HG02763 (cell line): ENCODE measurements around the gene SQSTM1.
A peak's percentile ranks its signal among the peaks of the same experiment; 100 is the strongest.
"Not testable (repeated sequence)": the region's sequence is repeated elsewhere in the genome, so short reads cannot be mapped to it uniquely, and the experiment has no call there.

Experiments used
- ATAC-seq: cut with Tn5 transposase; IDR thresholded peaks from one replicate; pipeline ENCODE4 v1.9.1; 2021; ENCODE audit warnings: mild to moderate bottlenecking, moderate library complexity; ENCODE audit not compliant: unreplicated experiment

The SQSTM1 gene

DNA sequence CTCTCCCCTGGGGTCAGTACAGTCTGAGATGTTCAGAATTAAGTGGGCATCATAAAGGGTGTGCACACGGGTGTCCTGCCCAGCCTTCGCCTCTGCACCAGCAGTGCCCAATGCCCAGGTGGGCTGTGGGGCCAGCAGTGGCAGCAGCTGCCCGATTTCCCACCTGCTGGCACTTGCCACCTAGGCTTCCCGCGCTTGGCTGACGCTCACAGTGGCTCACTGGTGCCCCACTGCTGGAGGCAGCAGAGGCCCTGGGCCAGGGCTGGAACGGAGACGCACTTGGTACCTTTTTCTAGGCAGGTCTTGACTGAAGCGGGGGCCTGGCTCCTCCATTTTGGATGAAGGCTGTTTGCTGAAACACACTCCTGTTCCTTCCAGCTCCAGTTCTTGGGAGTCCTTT is 20.9 kb downstream of the SQSTM1 start:
- ATAC-seq, result no peak

DNA sequence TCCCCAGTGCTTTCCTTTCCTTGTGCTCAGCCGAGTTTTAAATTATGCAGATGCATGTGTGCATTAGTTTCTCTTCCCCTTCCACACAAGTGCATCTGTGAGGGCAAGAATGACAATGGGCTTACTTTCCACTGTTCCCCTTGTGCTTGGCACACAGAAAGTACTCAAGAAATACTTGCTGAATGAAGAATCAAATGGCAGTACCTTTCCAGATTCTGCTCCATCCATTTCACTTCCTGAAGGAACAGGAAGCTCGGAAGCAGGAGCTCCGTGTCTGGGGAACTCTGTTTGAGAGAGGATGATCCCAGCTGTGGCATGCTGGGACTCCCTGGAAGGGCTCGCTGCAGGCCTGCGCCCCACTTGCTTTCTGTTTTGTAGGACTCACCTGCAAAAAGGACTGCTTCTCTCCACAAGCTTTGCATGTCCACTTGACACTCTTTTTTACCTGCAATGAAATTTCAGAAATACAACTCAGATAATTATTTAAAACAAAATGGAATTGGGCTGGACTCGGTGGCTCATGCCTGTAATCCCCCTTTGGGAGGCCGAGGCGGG is 32.4 kb downstream of the SQSTM1 start:
- peak; percentile 81 for ATAC-seq

DNA sequence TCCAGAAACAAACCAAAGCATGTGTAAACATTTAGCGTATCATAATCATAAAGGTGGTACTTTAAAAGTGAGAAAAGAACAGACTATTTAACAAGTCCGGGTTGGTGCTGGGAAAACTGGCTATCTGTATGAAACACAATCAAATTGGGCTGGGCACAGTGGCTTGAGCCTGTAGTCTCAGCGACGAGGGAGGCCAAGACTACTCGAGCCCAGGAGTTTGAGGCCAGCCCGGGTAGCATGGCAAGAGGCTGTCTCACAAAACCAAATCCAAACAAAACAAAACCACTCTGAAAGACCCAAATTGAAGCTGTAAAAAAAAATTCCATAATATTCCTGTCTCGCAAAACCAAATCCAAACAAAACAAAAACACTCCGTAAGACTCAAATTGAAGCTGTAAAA is 33.7 kb downstream of the SQSTM1 start:
- no peak for ATAC-seq

DNA sequence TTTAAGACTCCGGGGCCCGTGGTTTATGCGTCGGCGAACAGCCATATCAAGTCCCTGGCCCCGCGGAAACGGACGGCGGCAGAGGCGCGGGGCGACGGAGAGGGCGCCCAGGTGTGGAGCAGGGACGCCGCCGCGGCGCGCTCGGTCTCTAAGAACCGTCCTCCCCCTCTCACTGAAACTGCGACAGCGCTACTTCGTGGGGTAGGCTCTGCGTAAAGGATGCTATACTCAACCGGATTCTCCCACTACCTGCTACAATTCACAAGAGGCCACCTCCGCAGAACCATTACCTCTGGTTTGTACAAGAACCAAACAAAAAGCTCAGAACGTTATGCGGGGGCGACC is 37.5 kb downstream of the SQSTM1 start:
- ATAC-seq, result peak; percentile 33

DNA sequence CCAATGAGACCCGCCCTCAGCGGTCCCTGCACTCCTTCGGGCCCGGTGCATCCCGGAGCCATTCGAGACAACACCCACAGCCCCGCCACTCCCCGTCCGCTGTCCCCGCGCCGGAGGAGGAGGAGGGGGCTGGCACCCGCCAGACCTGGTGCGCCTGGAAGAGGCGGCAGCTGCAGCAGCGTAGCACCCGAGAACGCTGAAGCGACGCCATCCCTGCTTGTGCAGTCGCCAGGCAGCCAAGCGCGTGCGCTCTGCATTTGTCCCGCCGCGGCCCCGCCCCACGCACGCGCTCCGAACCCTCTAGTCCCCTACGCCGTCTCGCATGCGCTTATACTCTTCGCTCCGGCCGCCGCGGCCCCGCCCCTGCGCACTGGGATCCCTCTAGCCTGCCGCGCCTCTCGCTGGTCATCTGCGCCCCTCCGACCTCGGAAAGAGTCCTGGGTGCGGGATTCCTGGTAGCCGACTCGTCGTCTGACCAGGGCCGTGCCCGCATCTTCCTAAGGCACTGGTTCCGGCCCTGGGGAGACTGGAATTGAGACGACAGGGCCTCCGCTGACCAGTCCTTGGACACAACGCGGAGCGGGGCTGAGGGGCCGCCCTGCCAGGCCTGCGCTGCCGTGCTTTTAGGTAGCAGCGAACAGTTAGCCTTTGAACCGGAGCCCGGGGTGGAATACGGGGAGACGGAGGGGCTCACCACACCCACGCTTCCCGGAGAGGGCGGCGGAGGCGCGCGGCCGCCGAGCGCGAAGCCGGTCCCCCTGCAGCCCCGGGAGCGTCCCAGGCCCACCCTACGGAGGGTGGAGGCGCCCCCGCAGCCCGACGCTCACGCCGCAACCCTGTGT is 38.1 kb downstream of the SQSTM1 start, which contains the start of gene MRNIP:
TSS of gene MRNIP (minus strand) at position 232 of the 842 bp plus-strand sequence. CDS start at position 211, 21 bp downstream.
- peak; percentile 96 for ATAC-seq

DNA sequence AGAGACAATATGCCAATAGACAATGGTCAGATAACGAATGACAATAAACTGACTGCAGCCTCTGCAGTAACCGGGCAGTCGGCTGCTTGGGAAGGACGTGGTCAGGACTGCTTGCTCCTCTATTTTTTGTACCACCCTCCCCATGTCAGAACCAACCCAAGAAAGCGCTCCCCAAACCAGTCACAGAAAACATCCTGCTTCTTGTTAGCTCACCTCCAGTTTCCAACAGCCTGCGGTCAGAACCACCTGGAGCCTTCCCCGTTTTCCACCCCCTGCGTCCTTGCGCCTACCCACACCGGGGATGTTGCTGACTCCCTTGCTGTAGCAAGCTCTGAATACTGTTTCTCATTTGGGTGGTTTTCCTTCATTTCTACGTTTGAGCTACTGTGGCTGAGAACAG is 39.6 kb downstream of the SQSTM1 start:
- ATAC-seq, result no peak

DNA sequence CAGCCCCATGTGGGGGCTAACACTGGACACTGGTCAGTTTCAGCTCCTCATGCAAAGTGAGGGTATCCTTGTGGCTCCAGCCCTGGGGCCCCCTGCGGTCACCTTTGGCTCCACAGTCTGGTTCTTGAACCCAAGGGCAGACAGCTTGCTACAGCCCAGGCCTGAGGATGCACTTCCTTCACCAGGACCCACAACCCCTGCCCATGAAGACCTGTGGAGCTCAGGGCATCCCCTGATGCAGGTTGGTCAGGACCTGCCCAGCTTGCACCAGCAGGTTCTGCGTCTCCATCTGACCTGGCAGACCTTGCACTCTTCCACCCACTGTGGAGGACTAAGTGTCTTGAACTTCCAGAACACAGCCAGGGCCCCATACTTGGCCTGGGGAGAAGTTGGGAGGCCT is 41.6 kb downstream of the SQSTM1 start:
- ATAC-seq, result no peak

DNA sequence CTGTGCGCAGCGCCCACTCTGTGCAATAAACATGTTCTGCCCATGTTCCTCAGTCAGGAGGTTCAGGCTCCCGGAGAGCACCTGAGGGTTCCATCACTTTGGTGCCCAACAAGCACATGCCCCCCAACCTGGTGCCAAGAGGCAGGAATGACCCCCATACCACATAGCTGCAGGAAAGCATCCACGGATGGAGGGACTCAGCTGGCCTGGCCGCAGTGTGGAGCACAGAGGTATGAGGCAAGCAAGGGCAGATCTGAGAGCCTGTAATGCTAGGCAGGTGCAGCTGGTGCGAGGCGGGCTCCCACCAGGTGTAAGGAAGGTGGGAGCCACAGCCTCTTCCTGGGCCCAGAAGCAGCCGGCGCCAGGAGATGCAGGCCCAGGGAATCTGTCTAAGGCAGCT is 42.2 kb downstream of the SQSTM1 start:
- no peak for ATAC-seq

DNA sequence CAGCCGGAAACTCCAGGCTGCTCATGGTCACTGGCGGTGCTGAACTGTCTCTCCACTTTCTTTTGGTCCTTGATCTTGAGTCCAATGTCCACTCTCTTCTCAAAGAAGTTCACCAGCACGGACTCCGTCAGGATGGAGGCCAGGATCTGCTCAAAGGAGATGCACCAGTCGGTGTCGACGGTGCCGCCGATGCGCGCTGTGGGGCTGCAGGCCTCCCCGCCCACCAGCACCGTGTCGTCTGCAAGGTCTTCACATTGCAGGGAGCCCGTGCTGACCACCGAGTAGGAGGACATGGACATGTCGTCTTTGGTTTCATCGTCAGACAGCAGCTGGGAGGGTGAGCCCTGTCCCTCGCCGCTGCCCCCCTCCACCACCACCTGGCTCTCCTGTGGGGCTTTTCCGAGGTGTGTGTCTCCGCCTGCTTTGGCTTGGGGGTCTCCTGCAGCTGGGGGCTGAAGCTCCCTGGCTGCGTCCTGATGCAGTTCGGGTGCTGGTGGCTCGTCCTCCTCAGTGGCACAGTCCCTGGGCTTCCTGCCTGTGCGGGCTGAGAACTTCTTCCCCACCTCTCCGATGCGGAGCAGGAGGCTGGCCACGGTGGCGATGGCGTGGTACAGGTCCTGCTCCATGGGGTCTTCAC is 42.9 kb downstream of the SQSTM1 start:
- no peak for ATAC-seq

DNA sequence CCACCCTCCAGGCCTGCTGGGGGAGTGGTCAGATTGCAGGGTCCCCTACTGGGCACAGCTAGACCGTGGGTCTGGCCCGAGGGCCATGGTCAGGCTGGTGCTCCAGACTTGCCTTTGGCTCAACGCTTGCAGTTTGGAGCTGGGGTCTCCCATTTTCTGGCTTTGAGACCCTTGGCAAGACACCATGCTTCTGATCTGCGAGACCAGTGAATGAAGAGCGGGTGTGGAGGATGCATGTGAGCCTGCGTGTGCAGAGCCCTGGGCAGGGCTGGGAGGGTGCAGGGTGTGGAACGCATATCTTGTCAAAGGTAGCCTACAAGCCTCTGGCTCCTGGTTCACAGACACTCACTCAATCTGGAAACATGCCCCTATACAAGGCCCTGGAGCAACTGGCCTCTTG is 44.0 kb downstream of the SQSTM1 start:
- ATAC-seq, result no peak

DNA sequence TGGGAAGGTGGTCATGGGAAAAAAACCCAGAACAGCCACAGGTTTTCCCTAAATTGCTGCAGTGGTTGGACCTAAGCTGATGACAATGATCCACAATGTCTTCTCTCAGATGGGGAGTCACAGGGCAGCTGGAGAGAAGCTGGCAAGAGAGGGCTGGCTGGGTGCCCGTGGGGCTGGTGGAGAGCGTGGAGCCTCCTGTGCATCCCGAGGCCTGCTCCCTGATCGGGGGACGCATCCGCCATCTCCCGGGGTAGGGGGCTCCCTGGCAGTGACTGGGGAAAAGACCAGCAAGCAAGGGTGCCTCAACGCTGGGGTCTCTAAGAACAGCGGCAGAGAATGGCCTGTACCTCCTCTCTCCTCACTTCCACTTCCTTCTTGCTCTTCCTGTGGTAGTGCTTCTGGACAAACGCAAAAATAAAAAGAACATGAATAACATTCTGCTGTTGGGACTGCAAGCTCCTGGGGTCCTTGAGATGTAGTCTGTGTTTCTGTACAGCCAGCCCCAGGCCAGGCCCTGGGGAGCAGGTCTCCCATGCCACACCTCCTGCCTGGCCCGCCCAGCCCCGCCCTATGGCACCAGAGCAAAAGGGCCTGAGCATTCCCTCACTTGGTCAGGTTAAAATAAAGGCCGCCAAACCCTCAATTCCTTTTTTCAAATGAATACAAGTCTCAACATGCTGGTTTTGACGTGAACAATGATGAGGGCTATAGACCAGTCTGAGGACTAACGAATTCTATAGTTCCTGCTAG is 45.0 kb downstream of the SQSTM1 start:
- no peak for ATAC-seq

DNA sequence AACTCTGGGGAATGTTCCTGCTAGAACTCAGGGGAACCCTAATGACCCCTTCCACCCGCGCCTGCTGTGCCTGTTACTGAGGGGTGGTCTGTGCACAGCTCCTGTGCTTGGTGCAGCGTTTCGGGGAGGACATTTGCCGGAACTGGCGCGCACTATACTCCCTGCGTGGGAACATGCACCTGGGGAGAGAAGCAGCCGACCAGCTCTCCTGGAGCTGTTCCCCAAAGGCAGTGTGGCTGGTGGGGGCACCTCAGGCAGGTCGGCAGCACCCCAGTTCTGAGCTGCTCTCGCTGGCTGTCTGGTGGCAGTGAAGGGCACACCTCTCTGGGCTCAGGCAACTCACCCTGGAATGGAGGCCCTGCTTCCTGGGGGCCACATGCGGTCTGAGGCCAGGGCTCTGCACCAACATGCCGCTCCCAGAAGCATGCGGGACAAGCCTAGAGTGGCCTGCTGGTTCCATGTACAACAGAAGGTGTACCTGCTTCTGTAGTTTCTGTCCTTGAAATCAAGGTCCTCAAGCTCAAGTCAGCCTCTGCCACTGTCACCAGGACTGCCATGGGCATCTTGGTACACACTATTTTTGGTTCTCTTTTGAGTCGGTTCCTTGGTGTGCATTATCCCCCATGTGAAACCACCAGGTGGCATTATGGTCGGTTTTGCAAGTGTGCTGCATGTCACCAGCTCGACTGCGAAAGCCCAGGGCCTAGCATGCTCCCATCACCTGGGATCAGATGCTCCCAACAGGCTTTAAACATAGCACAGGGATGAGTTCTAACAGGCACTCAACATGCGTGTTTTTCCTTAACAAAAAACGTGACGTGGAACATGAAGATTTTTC is 45.8 kb downstream of the SQSTM1 start:
- ATAC-seq, result no peak

DNA sequence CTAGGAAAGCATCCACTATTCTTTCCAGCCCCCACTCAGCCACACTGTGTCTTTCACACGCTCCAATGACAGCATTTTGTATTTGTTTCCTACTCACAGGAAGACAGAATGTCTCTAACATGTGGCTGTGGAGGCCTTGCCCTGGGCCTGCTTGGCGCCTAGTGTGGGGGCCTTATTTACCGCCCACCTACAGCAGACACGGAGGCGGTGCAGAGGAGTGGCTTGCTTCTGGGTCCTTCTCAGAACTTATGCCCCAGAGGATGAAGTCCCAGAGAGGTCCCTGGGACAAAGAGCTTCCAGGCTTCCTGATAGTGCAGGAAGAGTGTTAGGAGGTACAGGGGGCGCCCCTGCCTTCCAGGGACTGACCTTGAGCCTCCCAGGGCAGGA is 46.4 kb downstream of the SQSTM1 start:
- ATAC-seq, result no peak

DNA sequence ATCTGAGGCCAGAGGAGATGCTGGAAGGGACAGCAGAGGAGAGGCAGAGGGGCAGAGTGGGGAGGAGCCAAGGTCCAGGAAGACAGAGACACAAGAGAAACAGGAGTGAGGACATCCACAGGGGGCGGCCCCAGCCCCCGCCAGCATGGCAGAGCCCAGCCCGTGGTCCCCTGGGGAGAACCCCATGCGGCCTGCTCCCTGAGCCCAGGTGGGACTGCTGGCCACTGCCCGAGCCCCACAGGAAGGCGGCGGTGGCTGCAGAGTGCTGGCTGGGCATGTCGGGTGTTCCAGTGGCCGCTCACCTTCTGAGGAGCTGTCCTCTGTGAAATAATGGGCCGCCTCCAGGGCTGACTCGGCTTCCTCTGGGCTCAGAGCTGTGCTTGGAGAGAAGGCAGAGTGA is 46.8 kb downstream of the SQSTM1 start:
- no peak for ATAC-seq

DNA sequence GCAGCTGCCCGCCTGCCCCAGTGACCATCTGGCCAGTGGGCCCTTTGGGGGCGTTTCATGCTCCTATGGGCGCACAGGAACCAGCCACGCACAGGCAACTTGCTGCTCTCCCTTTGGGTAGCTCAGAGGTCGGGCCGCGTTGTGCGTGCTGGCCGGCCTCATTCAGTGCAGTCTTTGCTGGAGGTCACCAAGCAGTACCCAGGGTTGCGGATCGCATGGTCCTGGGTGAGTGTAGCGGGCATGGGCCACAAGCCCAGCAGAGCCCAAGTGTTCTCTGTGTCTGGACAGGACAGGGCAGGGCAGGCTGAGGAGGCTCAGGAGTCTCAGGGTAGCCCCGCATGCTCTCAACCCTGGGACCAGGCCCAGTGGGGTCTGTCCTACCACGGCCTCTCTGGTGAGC is 47.8 kb downstream of the SQSTM1 start:
- ATAC-seq, result no peak

DNA sequence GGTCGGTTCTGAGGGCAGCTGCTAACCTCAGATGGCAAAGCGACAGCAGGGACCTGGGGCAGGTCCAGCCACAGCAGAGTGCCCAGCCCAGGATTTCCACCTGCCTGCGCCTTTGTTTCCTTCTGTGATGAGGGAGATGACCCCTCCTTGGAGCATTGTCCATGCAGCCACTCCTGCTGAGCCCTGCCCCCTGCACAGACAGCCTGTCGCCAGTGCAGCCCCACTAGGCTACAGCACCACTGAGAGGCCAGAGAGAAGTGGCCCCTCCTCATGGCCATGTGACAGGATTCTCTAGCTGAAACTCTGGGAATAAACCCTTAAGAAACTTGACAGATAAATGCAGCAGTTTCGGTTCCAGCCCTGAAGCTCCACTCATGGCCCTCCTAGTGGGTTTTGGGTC is 48.4 kb downstream of the SQSTM1 start:
- no peak for ATAC-seq

DNA sequence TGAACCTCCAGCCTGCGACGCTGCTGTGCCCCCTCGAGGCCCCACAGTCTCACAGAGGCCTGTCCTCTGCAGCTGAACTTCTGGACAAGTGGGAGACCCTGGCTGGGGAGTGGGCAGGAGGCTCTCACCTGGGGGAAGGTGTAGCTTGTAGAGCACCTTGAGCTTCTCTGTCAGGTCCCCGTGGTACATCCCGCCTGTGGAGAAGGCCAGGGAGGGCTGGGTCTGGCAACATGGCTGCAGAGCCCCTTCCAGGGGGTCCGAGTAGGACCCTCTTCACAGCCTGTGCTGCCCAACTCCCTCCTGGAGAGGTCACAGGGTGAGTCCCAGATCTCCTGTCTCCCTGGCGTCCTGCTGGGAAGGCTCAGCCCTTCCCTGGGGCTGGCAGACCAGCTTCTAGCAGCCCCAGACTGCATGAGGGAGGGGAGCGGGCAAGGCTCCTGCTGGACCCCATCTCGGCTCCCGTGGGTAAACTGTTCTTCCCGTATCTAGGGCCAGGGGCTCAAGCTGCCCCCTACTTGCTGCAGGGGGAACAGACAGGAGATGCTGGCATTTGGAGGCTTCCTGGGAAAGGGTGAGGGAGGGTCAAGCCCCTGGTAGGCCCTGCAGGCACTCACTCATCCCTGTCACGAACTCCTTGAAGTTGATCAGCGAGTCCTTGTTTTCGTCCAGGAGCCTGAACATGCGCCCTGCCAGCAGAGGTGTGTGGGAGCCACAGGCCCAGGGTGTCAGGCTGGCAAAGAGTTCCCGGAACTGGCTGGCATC is 49.1 kb downstream of the SQSTM1 start:
- no peak for ATAC-seq

DNA sequence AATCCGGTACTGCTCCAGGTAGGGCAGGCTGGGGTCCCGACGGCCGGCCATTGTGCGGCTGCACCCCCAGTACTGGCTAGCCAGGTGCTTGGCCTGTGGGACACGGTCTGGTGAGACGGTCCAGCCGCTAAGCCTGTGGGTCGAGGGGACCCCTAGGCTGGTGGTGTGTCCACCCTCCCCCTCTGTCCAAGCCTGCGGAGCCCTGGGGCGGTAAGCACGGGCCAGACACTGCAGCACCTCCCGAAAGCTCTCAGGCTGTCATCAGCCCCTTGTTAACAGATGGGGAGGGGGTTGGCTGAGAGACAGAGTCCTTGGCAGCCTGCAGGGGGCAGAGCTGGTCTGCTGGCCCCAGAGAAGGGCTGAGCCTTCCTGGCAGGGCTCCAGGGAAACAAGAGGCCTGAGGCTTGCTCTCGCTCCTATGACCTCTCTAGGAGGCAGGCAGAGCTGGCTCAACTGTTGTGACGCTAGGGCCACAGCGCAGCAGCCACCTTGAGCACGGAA is 49.7 kb downstream of the SQSTM1 start:
- ATAC-seq, result no peak

DNA sequence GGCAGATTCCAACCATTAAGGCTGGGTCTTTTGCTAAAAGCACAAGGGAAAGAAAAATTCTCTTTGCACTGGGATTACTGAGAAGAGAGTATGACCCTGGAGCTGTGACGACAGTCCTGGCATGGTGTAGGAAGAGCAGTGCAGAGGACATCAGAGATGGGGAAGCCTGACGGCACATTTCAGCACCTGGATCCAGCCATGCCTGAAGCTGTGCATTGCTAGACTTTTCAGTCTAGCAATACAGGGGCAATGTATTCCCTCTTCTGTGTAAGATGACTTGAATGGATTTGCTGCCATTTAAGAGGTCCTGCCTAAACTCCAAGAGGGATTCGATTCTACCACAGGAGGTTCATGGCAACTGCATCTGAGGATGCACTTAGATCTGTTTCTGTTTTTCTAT is 50.2 kb downstream of the SQSTM1 start:
- no peak for ATAC-seq

DNA sequence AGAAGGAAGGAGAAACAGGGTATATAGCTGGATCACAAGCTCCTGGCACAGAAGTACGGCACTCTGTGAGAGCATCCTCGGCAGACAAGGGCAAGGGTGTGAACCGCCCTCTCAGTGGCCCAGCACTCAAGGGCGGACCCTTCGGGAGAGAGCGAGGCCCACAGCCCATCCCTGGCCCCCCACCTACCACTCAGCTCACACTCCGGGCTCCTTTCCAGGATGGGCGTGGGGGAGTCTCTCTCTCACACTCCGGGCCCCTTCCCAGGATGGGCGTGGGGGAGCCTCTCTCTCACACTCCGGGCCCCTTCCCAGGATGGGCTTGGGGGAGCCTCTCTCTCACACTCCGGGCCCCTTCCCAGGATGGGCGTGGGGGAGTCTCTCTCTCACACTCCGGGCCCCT is 50.8 kb downstream of the SQSTM1 start:
- ATAC-seq, result not testable (repeated sequence)
